Coronary artery (tissue), 2 donors: ENCODE results near the gene DOK6.

Source experiments
- DNase-seq: peaks from one replicate; pipeline ENCODE4 v3.0.0-alpha.2; 2017; ENCODE audit warnings: low spot score
- H3K27ac ChIP-seq, 2 donors: fragments of 200-600 bp; sonication (generic); one replicate each; pipeline ENCODE4 v1.5.1; 2016 to 2019
- H3K4me3 ChIP-seq: fragments of 200-600 bp; sonication (generic); 2 replicates; pipeline ENCODE4 v1.5.1; 2016; ENCODE audit warnings: mild to moderate bottlenecking, moderate library complexity
- CTCF ChIP-seq: fragments of 200-600 bp; sonication (generic); IDR thresholded peaks from one replicate; pipeline ENCODE4 v1.5.1; 2019; ENCODE audit warnings: antibody characterized with exemption

DOK6 gene

GRCh38 chr18:69580107-69580506, 179.4 kb downstream of the DOK6 start:
- DNase-seq, result no peak
- Histone ChIP-seq H3K27ac (no peak overlapping the region), H3K4me3 (no peak overlapping the region)
- TF ChIP-seq CTCF, result no peak

GRCh38 chr18:69584429-69584828, 183.7 kb downstream of the DOK6 start:
- Histone ChIP-seq H3K4me3 (no peak overlapping the region), H3K27ac (no peak overlapping the region)
- no peak for DNase-seq
- TF ChIP-seq CTCF, result no peak

- no peak for DNase-seq
- TF ChIP-seq CTCF, result no peak
- Histone ChIP-seq H3K27ac (no peak overlapping the region), H3K4me3 (no peak overlapping the region)
Observed at GRCh38 chr18:69585696-69586095, 185.0 kb downstream of the DOK6 start.

GRCh38 chr18:69586537-69586936, 185.8 kb downstream of the DOK6 start:
- DNase-seq, result no peak
- TF ChIP-seq CTCF, result no peak
- Histone ChIP-seq H3K4me3 (no peak overlapping the region), H3K27ac (no peak overlapping the region)

GRCh38 chr18:69588301-69588700, 187.6 kb downstream of the DOK6 start:
- no peak for TF ChIP-seq CTCF
- Histone ChIP-seq H3K4me3 (no peak overlapping the region), H3K27ac (no peak overlapping the region)
- no peak for DNase-seq

GRCh38 chr18:69590150-69590549, 189.5 kb downstream of the DOK6 start:
- no peak for TF ChIP-seq CTCF
- DNase-seq, result no peak
- H3K27ac ChIP-seq, result no peak overlapping the region
- no peak overlapping the region for H3K4me3 ChIP-seq

- DNase-seq, result no peak
- TF ChIP-seq CTCF, result no peak
- H3K27ac ChIP-seq, result no peak overlapping the region
- no peak overlapping the region for H3K4me3 ChIP-seq
Observed at GRCh38 chr18:69596345-69596744, 195.7 kb downstream of the DOK6 start.
